Type B pancreatic cell (in vitro differentiated cells): ENCODE data around the gene RASSF8. TPM values are rescaled to one million over a fixed set of nuclear protein-coding genes. Genes with fewer than 3 reads are reported as not detected.

Experiments
- DNase-seq: peaks from one replicate; pipeline ENCODE4 v3.0.0; 2021; ENCODE audit warnings: mixed read lengths; ENCODE audit not compliant: unreplicated experiment; ENCODE audit errors: extremely low spot score
- H3K27ac Mint-ChIP-seq: 2 replicates; pipeline ENCODE4 v1.8.0; 2021; ENCODE audit warnings: mild to moderate bottlenecking, mixed read lengths
- H3K27me3 Mint-ChIP-seq: 2 replicates; pipeline ENCODE4 v1.8.0; 2021; ENCODE audit warnings: mixed read lengths
- H3K36me3 Mint-ChIP-seq: 2 replicates; pipeline ENCODE4 v1.8.0; 2021; ENCODE audit warnings: mixed read lengths
- H3K4me1 Mint-ChIP-seq: one replicate; pipeline ENCODE4 v1.8.0; 2021; ENCODE audit warnings: mixed read lengths; ENCODE audit not compliant: unreplicated experiment
- H3K4me3 Mint-ChIP-seq: 2 replicates; pipeline ENCODE4 v1.8.0; 2021; ENCODE audit warnings: mild to moderate bottlenecking, mixed read lengths
- H3K9me3 Mint-ChIP-seq: 2 replicates; pipeline ENCODE4 v1.8.0; 2021; ENCODE audit warnings: mixed read lengths
- CTCF ChIP-seq: fragments of 200-600 bp; sonication (generic); conservative IDR thresholded peaks from 2 replicates; pipeline ENCODE4 v1.5.0; 2021; ENCODE audit warnings: antibody characterized with exemption, mild to moderate bottlenecking
- total RNA-seq: library from RNA; stranded (reverse); gene quantifications from 2 replicates; pipeline ENCODE4 v1.2.1, GENCODE V29; 2021; ENCODE audit warnings: low replicate concordance

RASSF8 gene
- total RNA-seq, 1 donor from 2014 or later: 46.3 TPM

GRCh38 chr12:25929142-25929541 lies 29.3 kb upstream of the RASSF8 start:
- peaks cover 7% of the 10 kb centered on the region for H3K27me3 Mint-ChIP-seq
- peaks cover 10% of the 10 kb centered on the region for H3K9me3 Mint-ChIP-seq
- H3K36me3 Mint-ChIP-seq: peaks cover 8% of the 10 kb centered on the region
- no peak overlapping the region for H3K4me3 Mint-ChIP-seq
- no peak for DNase-seq
- no peak for TF ChIP-seq CTCF
- H3K27ac Mint-ChIP-seq: no peak overlapping the region
- H3K4me1 Mint-ChIP-seq: no peaks in the 10 kb centered on the region

GRCh38 chr12:25932971-25933370 lies 25.5 kb upstream of the RASSF8 start:
- TF ChIP-seq CTCF: no peak
- DNase-seq: no peak
- Mint-ChIP-seq H3K9me3 (peaks cover 6% of the 10 kb centered on the region), H3K27me3 (peaks cover 8% of the 10 kb centered on the region), H3K4me1 (peaks cover 4% of the 10 kb centered on the region), H3K4me3 (no peak overlapping the region), H3K36me3 (peaks cover 11% of the 10 kb centered on the region), H3K27ac (no peak overlapping the region)

GRCh38 chr12:25934456-25934855 lies 24.0 kb upstream of the RASSF8 start:
- DNase-seq: no peak
- H3K4me1 Mint-ChIP-seq: peaks cover 4% of the 10 kb centered on the region
- TF ChIP-seq CTCF: no peak

GRCh38 chr12:25935355-25936144 lies 22.9 kb upstream of the RASSF8 start:
- Mint-ChIP-seq H3K36me3 (peaks cover 8% of the 10 kb centered on the region), H3K4me1 (peaks cover 4% of the 10 kb centered on the region), H3K27ac (peak overlapping the region; percentile 77), H3K27me3 (peaks cover 4% of the 10 kb centered on the region), H3K4me3 (peak overlapping the region; percentile 7), H3K9me3 (peaks cover 1% of the 10 kb centered on the region)
- DNase-seq: no peak
- TF ChIP-seq CTCF: no peak

More at GRCh38 chr12:25934456-25934855, 24.0 kb upstream of the RASSF8 start:
- Mint-ChIP-seq H3K36me3 (peaks cover 11% of the 10 kb centered on the region), H3K27me3 (peaks cover 8% of the 10 kb centered on the region), H3K27ac (no peak overlapping the region), H3K9me3 (peaks cover 6% of the 10 kb centered on the region), H3K4me3 (no peak overlapping the region)

GRCh38 chr12:25937096-25937495 lies 21.4 kb upstream of the RASSF8 start:
- peaks cover 6% of the 10 kb centered on the region for H3K36me3 Mint-ChIP-seq
- peak overlapping the region; percentile 53 for H3K27ac Mint-ChIP-seq
- no peak for DNase-seq
- H3K9me3 Mint-ChIP-seq: peaks cover 5% of the 10 kb centered on the region
- H3K4me1 Mint-ChIP-seq: peaks cover 4% of the 10 kb centered on the region
- H3K27me3 Mint-ChIP-seq: peaks cover 2% of the 10 kb centered on the region
- TF ChIP-seq CTCF: no peak
- H3K4me3 Mint-ChIP-seq: peak overlapping the region; percentile 7
